T-helper 9 cell (primary cell): ENCODE results near the gene MBL2.

Experiments used
- DNase-seq: peaks from one replicate; pipeline ENCODE4 v3.0.0-alpha.2; 2020

MBL2 gene

GRCh38 chr10:52771534-52772445 lies 794 bp downstream of the MBL2 start:
- no peak for DNase-seq

- DNase-seq, result no peak
These were observed 1.7 kb downstream of the MBL2 start for GRCh38 chr10:52770904-52771303.

- no peak for DNase-seq
These were observed 2.6 kb downstream of the MBL2 start for GRCh38 chr10:52769966-52770365.

GRCh38 chr10:52768001-52768532 lies 4.5 kb downstream of the MBL2 start:
- no peak for DNase-seq

- no peak for DNase-seq
These were observed 10.5 kb downstream of the MBL2 start for GRCh38 chr10:52762088-52762487.

- DNase-seq, result no peak
These were observed 13.4 kb downstream of the MBL2 start for GRCh38 chr10:52759154-52759553.

GRCh38 chr10:52758406-52758805 lies 14.2 kb downstream of the MBL2 start:
- no peak for DNase-seq

- no peak for DNase-seq
These were observed 14.8 kb downstream of the MBL2 start for GRCh38 chr10:52757773-52758172.

GRCh38 chr10:52756966-52757365 lies 15.6 kb downstream of the MBL2 start:
- DNase-seq, result no peak

- no peak for DNase-seq
These were observed 16.3 kb downstream of the MBL2 start for GRCh38 chr10:52756295-52756694.

- DNase-seq, result no peak
These were observed 17.1 kb downstream of the MBL2 start for GRCh38 chr10:52755297-52756062.

GRCh38 chr10:52752801-52753445 lies 19.7 kb downstream of the MBL2 start:
- no peak for DNase-seq

- no peak for DNase-seq
These were observed 20.3 kb downstream of the MBL2 start for GRCh38 chr10:52752261-52752660.

- DNase-seq, result no peak
These were observed 21.2 kb downstream of the MBL2 start for GRCh38 chr10:52751337-52751736.

GRCh38 chr10:52750629-52751028 lies 22.0 kb downstream of the MBL2 start:
- DNase-seq, result no peak

- no peak for DNase-seq
These were observed 24.9 kb downstream of the MBL2 start for GRCh38 chr10:52747694-52748093.

- no peak for DNase-seq
These were observed 26.4 kb downstream of the MBL2 start for GRCh38 chr10:52746169-52746568.

- DNase-seq, result no peak
These were observed 28.4 kb downstream of the MBL2 start for GRCh38 chr10:52744057-52744805.

GRCh38 chr10:52742731-52743130 lies 29.9 kb downstream of the MBL2 start:
- DNase-seq, result no peak

GRCh38 chr10:52741851-52742250 lies 30.7 kb downstream of the MBL2 start:
- no peak for DNase-seq

GRCh38 chr10:52740913-52741675 lies 31.5 kb downstream of the MBL2 start:
- DNase-seq, result no peak

- no peak for DNase-seq
These were observed 32.4 kb downstream of the MBL2 start for GRCh38 chr10:52740155-52740549.
